Glutamatergic neuron (in vitro differentiated cells): Measurements from ENCODE around the gene GLS. TPM values are rescaled to one million over a fixed set of nuclear protein-coding genes. Genes with fewer than 3 reads are reported as not detected.

Experiments used
- DNase-seq: peaks from one replicate; pipeline ENCODE4 v3.0.0; 2022
- H3K27ac Mint-ChIP-seq: one replicate; pipeline ENCODE4 v1.8.0; 2020; ENCODE audit warnings: mild to moderate bottlenecking, mixed read lengths, inconsistent platforms; ENCODE audit not compliant: unreplicated experiment
- H3K27me3 Mint-ChIP-seq: one replicate; pipeline ENCODE4 v1.8.0; 2020; ENCODE audit warnings: mild to moderate bottlenecking, moderate library complexity, mixed read lengths, inconsistent platforms; ENCODE audit not compliant: unreplicated experiment
- H3K36me3 Mint-ChIP-seq: one replicate; pipeline ENCODE4 v1.8.0; 2020; ENCODE audit warnings: mild to moderate bottlenecking, mixed read lengths, inconsistent platforms; ENCODE audit not compliant: unreplicated experiment
- H3K4me1 Mint-ChIP-seq: one replicate; pipeline ENCODE4 v1.8.0; 2020; ENCODE audit warnings: mild to moderate bottlenecking, low read depth, mixed read lengths, inconsistent platforms; ENCODE audit not compliant: unreplicated experiment
- H3K4me3 Mint-ChIP-seq: one replicate; pipeline ENCODE4 v1.8.0; 2020; ENCODE audit warnings: mild to moderate bottlenecking, mixed read lengths, inconsistent platforms; ENCODE audit not compliant: unreplicated experiment
- H3K9me3 Mint-ChIP-seq: one replicate; pipeline ENCODE4 v1.8.0; 2020; ENCODE audit warnings: mild to moderate bottlenecking, moderate library complexity, mixed read lengths, inconsistent platforms; ENCODE audit not compliant: unreplicated experiment
- CTCF ChIP-seq: fragments of 200-600 bp; sonication (generic); IDR thresholded peaks from one replicate; pipeline ENCODE4 v1.5.0; 2021; ENCODE audit not compliant: partially characterized antibody, unreplicated experiment
- total RNA-seq: library from RNA; stranded (reverse); fragmentation: NEBNext Ultra II Directional; extraction: Animal tissue kit (Norgen Biotek cat#: 25700); gene quantifications from one replicate; pipeline ENCODE4 v1.2.1, GENCODE V29; 2021; ENCODE audit not compliant: unreplicated experiment

GLS gene
- total RNA-seq, 1 donor from 2014 or later, result 120 TPM

- Mint-ChIP-seq H3K4me1 (no peaks in the 10 kb centered on the region), H3K9me3 (no peaks in the 10 kb centered on the region), H3K27ac (no peak overlapping the region), H3K27me3 (no peaks in the 10 kb centered on the region), H3K4me3 (no peak overlapping the region), H3K36me3 (no peaks in the 10 kb centered on the region)
- DNase-seq, result no peak
- no peak for TF ChIP-seq CTCF
These were observed 54.4 kb downstream of the GLS start for GRCh38 chr2:190935054-190935453.

- Mint-ChIP-seq H3K27me3 (no peaks in the 10 kb centered on the region), H3K27ac (no peak overlapping the region)
These were observed 58.2 kb downstream of the GLS start for GRCh38 chr2:190938771-190939335.

DNA sequence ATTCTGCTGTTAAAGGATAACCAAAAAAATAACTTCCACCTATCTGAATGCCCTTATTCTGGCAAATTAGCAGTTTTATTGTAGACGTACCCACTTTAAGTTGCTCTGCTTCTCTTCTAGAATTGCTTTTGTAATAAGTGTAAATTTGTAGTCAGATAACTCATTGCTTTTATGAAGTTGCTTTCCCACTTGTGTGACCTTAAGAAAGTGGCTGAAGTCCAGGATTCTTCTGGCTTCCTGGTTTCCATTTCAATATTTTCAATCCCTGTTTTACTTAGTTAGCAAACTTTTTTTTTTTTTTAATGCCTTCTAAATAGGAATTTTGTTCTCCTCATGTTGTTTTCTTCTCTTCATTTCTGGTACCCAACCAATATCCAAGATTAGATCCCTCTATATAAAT lies 59.8 kb downstream of the GLS start:
- no peaks in the 10 kb centered on the region for H3K4me1 Mint-ChIP-seq
- H3K4me3 Mint-ChIP-seq, result no peak overlapping the region
- no peaks in the 10 kb centered on the region for H3K9me3 Mint-ChIP-seq
- no peaks in the 10 kb centered on the region for H3K27me3 Mint-ChIP-seq
- DNase-seq, result no peak
- H3K27ac Mint-ChIP-seq, result no peak overlapping the region
- no peaks in the 10 kb centered on the region for H3K36me3 Mint-ChIP-seq
- TF ChIP-seq CTCF, result no peak

More at GRCh38 chr2:190938771-190939335, 58.2 kb downstream of the GLS start:
- H3K9me3 Mint-ChIP-seq, result no peaks in the 10 kb centered on the region
- no peak for TF ChIP-seq CTCF
- no peaks in the 10 kb centered on the region for H3K4me1 Mint-ChIP-seq
- H3K36me3 Mint-ChIP-seq, result no peaks in the 10 kb centered on the region
- DNase-seq, result no peak
- H3K4me3 Mint-ChIP-seq, result no peak overlapping the region

- H3K9me3 Mint-ChIP-seq, result no peaks in the 10 kb centered on the region
- H3K4me3 Mint-ChIP-seq, result no peak overlapping the region
- H3K27ac Mint-ChIP-seq, result no peak overlapping the region
- H3K36me3 Mint-ChIP-seq, result no peaks in the 10 kb centered on the region
- DNase-seq, result no peak
- H3K27me3 Mint-ChIP-seq, result no peaks in the 10 kb centered on the region
- TF ChIP-seq CTCF, result no peak
- H3K4me1 Mint-ChIP-seq, result no peaks in the 10 kb centered on the region
These were observed 61.0 kb downstream of the GLS start for GRCh38 chr2:190941571-190941970.

DNA sequence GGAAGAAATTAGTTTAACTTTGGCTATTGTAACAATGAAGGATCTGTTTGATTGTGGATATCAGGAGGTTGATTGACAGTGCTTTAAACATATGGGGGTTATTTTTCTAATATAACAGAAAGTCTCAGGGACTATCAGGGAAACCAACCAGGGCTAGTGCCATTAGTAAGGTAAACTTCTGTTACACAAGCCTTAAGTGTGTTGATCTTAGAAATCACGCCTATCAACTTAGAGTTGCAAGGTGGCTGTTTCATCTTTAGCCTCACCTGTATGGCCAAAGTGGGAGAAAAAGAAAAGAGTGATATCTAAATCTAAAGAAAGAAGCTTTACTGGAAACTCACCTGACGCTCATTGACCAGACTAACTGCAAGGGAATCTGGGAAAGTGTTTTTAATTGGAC lies 62.1 kb downstream of the GLS start:
- DNase-seq, result no peak
- no peaks in the 10 kb centered on the region for H3K9me3 Mint-ChIP-seq
- H3K27ac Mint-ChIP-seq, result no peak overlapping the region
- H3K4me1 Mint-ChIP-seq, result peaks cover 4% of the 10 kb centered on the region
- TF ChIP-seq CTCF, result no peak
- H3K36me3 Mint-ChIP-seq, result no peaks in the 10 kb centered on the region
- H3K4me3 Mint-ChIP-seq, result no peak overlapping the region
- H3K27me3 Mint-ChIP-seq, result no peaks in the 10 kb centered on the region
